IMR-90 (cell line): Measurements from ENCODE around the gene DNAH3. TPM values are rescaled to one million over a fixed set of nuclear protein-coding genes. Genes with fewer than 3 reads are reported as not detected.

Experiments
- ATAC-seq: fragments of 200-7000 bp; cut with Tn5 transposase; 2 replicates; pipeline ENCODE4 v1.9.1; 2020; ENCODE audit warnings: low read depth, mild to moderate bottlenecking, moderate library complexity
- BruUV-seq: library from RNA; stranded (reverse); fragments of 400-500 nt; replicated peaks from 2 replicates; lab custom pipeline; 2021; lab: Mats Ljungman, UMichigan
- CTCF ChIA-PET: fragments of 300-600 bp; formaldehyde crosslinking; extraction: SDS; loops from one replicate; lab custom pipeline; 2021; ENCODE audit warnings: antibody characterized with exemption; lab: Yijun Ruan, JAX
- POLR2A ChIA-PET: fragments of 300-600 bp; sonication (Branson Sonifier 250); formaldehyde crosslinking; loops from one replicate; lab custom pipeline; 2022; ENCODE audit warnings: antibody characterized with exemption; ENCODE audit not compliant: unreplicated experiment; lab: Charles Lee
- DNase-seq: peaks from one replicate; pipeline ENCODE4 v3.0.0; 2013
- H2AFZ ChIP-seq: replicated peaks from 2 replicates; pipeline ENCODE3; 2013; ENCODE audit warnings: low read length, mild to moderate bottlenecking; ENCODE audit not compliant: poor library complexity
- H2AK5ac ChIP-seq: 2 replicates; pipeline ENCODE4 v1.6.1; 2013; ENCODE audit warnings: low read depth, low read length, inconsistent platforms
- H2AK9ac ChIP-seq: replicated peaks from 2 replicates; pipeline ENCODE3; 2013; ENCODE audit warnings: mild to moderate bottlenecking, low read depth, low read length, moderate library complexity; ENCODE audit not compliant: poor library complexity
- H2BK120ac ChIP-seq: 2 replicates; pipeline ENCODE4 v1.6.1; 2013; ENCODE audit warnings: low read depth, low read length, inconsistent platforms
- H2BK15ac ChIP-seq: 3 replicates; pipeline ENCODE4 v1.6.1; 2013; ENCODE audit warnings: low read depth, low read length, inconsistent platforms
- H2BK20ac ChIP-seq: 2 replicates; pipeline ENCODE4 v1.6.1; 2013; ENCODE audit warnings: low read depth, mild to moderate bottlenecking, inconsistent platforms, low read length, moderate library complexity
- H2BK5ac ChIP-seq: 2 replicates; pipeline ENCODE4 v1.6.1; 2013; ENCODE audit warnings: mild to moderate bottlenecking, low read depth, low read length, inconsistent platforms; ENCODE audit not compliant: poor library complexity, severe bottlenecking
- H3K14ac ChIP-seq: replicated peaks from 2 replicates; pipeline ENCODE4 v1.6.1; 2013; ENCODE audit warnings: low read depth, low read length, inconsistent platforms
- H3K18ac ChIP-seq: 2 replicates; pipeline ENCODE4 v1.6.1; 2013; ENCODE audit warnings: low read depth, low read length, control low read depth
- H3K23ac ChIP-seq: 2 replicates; pipeline ENCODE4 v1.6.1; 2013; ENCODE audit warnings: low read depth, low read length, inconsistent platforms
- H3K27ac ChIP-seq: 2 replicates; pipeline ENCODE4 v1.5.1; 2013; ENCODE audit warnings: mild to moderate bottlenecking, control low read depth, low read length; ENCODE audit not compliant: insufficient read depth
- H3K27me3 ChIP-seq: 2 replicates; pipeline ENCODE4 v1.6.1; 2013; ENCODE audit warnings: low read length; ENCODE audit not compliant: control insufficient read depth, insufficient read depth
- H3K36me3 ChIP-seq: 2 replicates; pipeline ENCODE4 v1.6.1; 2013; ENCODE audit warnings: low read length, mixed read lengths; ENCODE audit not compliant: control insufficient read depth, insufficient read depth
- H3K4ac ChIP-seq: 2 replicates; pipeline ENCODE4 v1.6.1; 2013; ENCODE audit warnings: low read depth, low read length, inconsistent platforms
- H3K4me1 ChIP-seq: 2 replicates; pipeline ENCODE4 v1.6.1; 2013; ENCODE audit warnings: low read length, mixed read lengths; ENCODE audit not compliant: control insufficient read depth, insufficient read depth
- H3K4me2 ChIP-seq: 2 replicates; pipeline ENCODE4 v1.6.1; 2013; ENCODE audit warnings: low read depth, mild to moderate bottlenecking, control low read depth, low read length, moderate library complexity
- H3K4me3 ChIP-seq: 2 replicates; pipeline ENCODE4 v1.5.1; 2013; ENCODE audit warnings: low read depth, mild to moderate bottlenecking, control low read depth, low read length, moderate library complexity; ENCODE audit not compliant: insufficient read depth
- H3K56ac ChIP-seq: 2 replicates; pipeline ENCODE4 v1.6.1; 2013; ENCODE audit warnings: low read length, inconsistent platforms; ENCODE audit not compliant: insufficient read depth; ENCODE audit errors: extremely low read depth
- H3K79me1 ChIP-seq, 2 experiments: 2 replicates each; pipeline ENCODE4 v1.6.1; 2013; ENCODE audit warnings: low read length in 2 of 2, inconsistent platforms in 1 of 2, low read depth in 1 of 2
- H3K9ac ChIP-seq: 2 replicates; pipeline ENCODE4 v1.6.1; 2013; ENCODE audit warnings: low read depth, low read length, control low read depth
- H3K9me1 ChIP-seq: 2 replicates; pipeline ENCODE4 v1.6.1; 2013; ENCODE audit warnings: low read length, inconsistent platforms; ENCODE audit not compliant: insufficient read depth
- H3K9me3 ChIP-seq: 2 replicates; pipeline ENCODE4 v1.6.1; 2013; ENCODE audit warnings: low read length; ENCODE audit not compliant: control insufficient read depth, insufficient read depth
- H4K20me1 ChIP-seq: 2 replicates; pipeline ENCODE4 v1.6.1; 2013; ENCODE audit warnings: low read length, inconsistent platforms; ENCODE audit not compliant: insufficient read depth
- H4K5ac ChIP-seq: 2 replicates; pipeline ENCODE4 v1.6.1; 2013; ENCODE audit warnings: mild to moderate bottlenecking, low read depth, low read length, control low read depth
- H4K8ac ChIP-seq, 2 experiments: 2 replicates each; pipeline ENCODE4 v1.6.1; 2013; ENCODE audit warnings: low read depth in 2 of 2, low read length in 2 of 2, control low read depth in 1 of 2, inconsistent platforms in 1 of 2
- H4K91ac ChIP-seq: 2 replicates; pipeline ENCODE4 v1.6.1; 2013; ENCODE audit warnings: low read depth, low read length, inconsistent platforms; ENCODE audit not compliant: insufficient read depth
- BHLHE40 ChIP-seq: fragments of 150-350 bp; IDR thresholded peaks from 2 replicates; pipeline ENCODE4 v1.6.1; 2016; ENCODE audit warnings: mild to moderate bottlenecking, low read depth, low read length
- CEBPB ChIP-seq: IDR thresholded peaks from 2 replicates; pipeline ENCODE4 v1.6.1; 2012; ENCODE audit warnings: low read depth, low read length, improper control_type of control experiment
- CHD1 ChIP-seq: IDR thresholded peaks from 2 replicates; pipeline ENCODE4 v1.6.1; 2012; ENCODE audit warnings: low read depth, low read length, improper control_type of control experiment
- CTCF ChIP-seq: conservative IDR thresholded peaks from 2 replicates; pipeline ENCODE4 v1.5.1; 2012; ENCODE audit warnings: mild to moderate bottlenecking, low read depth, low read length, improper control_type of control experiment
- ELK1 ChIP-seq: fragments of 150-350 bp; IDR thresholded peaks from 2 replicates; pipeline ENCODE4 v1.6.1; 2016; ENCODE audit warnings: low read depth, mild to moderate bottlenecking, low read length, moderate library complexity, borderline replicate concordance
- FOS ChIP-seq: fragments of 150-350 bp; IDR thresholded peaks from 2 replicates; pipeline ENCODE4 v1.6.1; 2016; ENCODE audit warnings: low read depth, low read length
- MAFK ChIP-seq: IDR thresholded peaks from 2 replicates; pipeline ENCODE4 v1.6.1; 2012; ENCODE audit warnings: low read depth, low read length, improper control_type of control experiment
- MXI1 ChIP-seq: IDR thresholded peaks from 2 replicates; pipeline ENCODE4 v1.6.1; 2012; ENCODE audit warnings: low read depth, mild to moderate bottlenecking, low read length, moderate library complexity, borderline replicate concordance
- NFE2L2 ChIP-seq: fragments of 150-350 bp; IDR thresholded peaks from 2 replicates; pipeline ENCODE4 v1.6.1; 2016; ENCODE audit warnings: low read depth, mild to moderate bottlenecking, low read length
- POLR2A ChIP-seq: IDR thresholded peaks from 2 replicates; pipeline ENCODE4 v1.6.1; 2012; ENCODE audit warnings: mild to moderate bottlenecking, low read depth, low read length
- RAD21 ChIP-seq: IDR thresholded peaks from 2 replicates; pipeline ENCODE4 v1.6.1; 2012; ENCODE audit warnings: low read length, improper control_type of control experiment
- RCOR1 ChIP-seq: IDR thresholded peaks from 2 replicates; pipeline ENCODE4 v1.6.1; 2012; ENCODE audit warnings: mild to moderate bottlenecking, low read length, improper control_type of control experiment; ENCODE audit not compliant: insufficient replicate concordance
- RFX5 ChIP-seq: IDR thresholded peaks from 2 replicates; pipeline ENCODE4 v1.8.0; 2012; ENCODE audit warnings: low read depth, mild to moderate bottlenecking, low read length, moderate library complexity
- SMC3 ChIP-seq: fragments of 150-350 bp; IDR thresholded peaks from 2 replicates; pipeline ENCODE4 v1.6.1; 2016; ENCODE audit warnings: low read depth, mild to moderate bottlenecking, antibody characterized with exemption, low read length, moderate library complexity
- USF2 ChIP-seq: fragments of 150-350 bp; IDR thresholded peaks from 2 replicates; pipeline ENCODE4 v1.6.1; 2017; ENCODE audit warnings: mild to moderate bottlenecking, antibody characterized with exemption, low read length, low read depth
- WGBS, 2 experiments: methylation state at CpG; one replicate each; pipeline versions ENCODE4 v1.1.5 to v1.1.7; 2013; ENCODE audit warnings: missing lambda C conversion rate in 2 of 2; ENCODE audit not compliant: insufficient read length in 1 of 2; ENCODE audit errors: extremely low coverage in 2 of 2; 5-methylcytosine and 5-hydroxymethylcytosine counted together
- dilution Hi-C: fragments of 300-500 bp; cut with HindIII; formaldehyde crosslinking; loops from one replicate; pipeline ENCODE4 v1.14.3; 2018; ENCODE audit warnings: low sequenced_read_pairs; ENCODE audit not compliant: unreplicated experiment
- in situ Hi-C: fragments of 300-500 bp; cut with MboI; formaldehyde crosslinking; loops from 3 replicates; pipeline ENCODE4 v1.14.3; 2019; ENCODE audit warnings: low sequenced_read_pairs, inconsistent platforms, mixed read lengths
- intact Hi-C: fragments of 100-400 bp; cut with micrococcal nuclease; formaldehyde crosslinking; loops from 2 replicates; pipeline ENCODE4 v1.10.0; 2022
- polyA plus RNA-seq, 3 experiments: library from polyadenylated mRNA; depleted of rRNA; stranded (reverse); fragments of >200 nt; gene quantifications; 2 replicates each; pipeline ENCODE4 v1.2.3, GENCODE V29; 2012; ENCODE audit warnings: low replicate concordance in 1 of 3
- total RNA-seq: library from RNA; depleted of rRNA; stranded (reverse); fragments of >200 nt; gene quantifications from 2 replicates; pipeline ENCODE4 v1.2.3, GENCODE V29; 2012

Gene DNAH3
- total and polyA plus RNA-seq, 2 of the 4 experiments (the other 2 are of a cell fraction) = not detected

- H3K4me1 ChIP-seq = no peaks in the 10 kb centered on the region
- no peak overlapping the region for H3K18ac ChIP-seq
- H4K20me1 ChIP-seq = no peaks in the 10 kb centered on the region
- H2AFZ ChIP-seq = no peak overlapping the region
- H3K27ac ChIP-seq = no peak overlapping the region
- H3K27me3 ChIP-seq = peaks cover 3% of the 10 kb centered on the region
- H4K8ac ChIP-seq = no peak overlapping the region
- CTCF ChIA-PET = no interaction called here
- WGBS, 2 experiments = no CpG with 5 or more reads among the region's 4 CpGs
- H4K5ac ChIP-seq = no peak overlapping the region
- in situ Hi-C loops = no loop called here
- H3K9me3 ChIP-seq = no peaks in the 10 kb centered on the region
- no peak for DNase-seq
- H2BK120ac ChIP-seq = no peak overlapping the region
- H2BK5ac ChIP-seq = no peak overlapping the region
- no peaks in the 10 kb centered on the region for H3K36me3 ChIP-seq
- no peak overlapping the region for H3K9ac ChIP-seq
- dilution Hi-C loops = no loop called here
- H3K9me1 ChIP-seq = no peaks in the 10 kb centered on the region
- POLR2A ChIA-PET = no interaction called here
- H3K23ac ChIP-seq = no peak overlapping the region
- TF ChIP-seq NFE2L2 (no peak), ELK1 (no peak), RCOR1 (no peak), POLR2A (no peak), MXI1 (no peak), MAFK (no peak), CEBPB (no peak), SMC3 (no peak), USF2 (no peak), CTCF (no peak), FOS (no peak), RAD21 (no peak), BHLHE40 (no peak), RFX5 (no peak), CHD1 (no peak)
- no peak overlapping the region for H3K4ac ChIP-seq
- no peak overlapping the region for H3K56ac ChIP-seq
- BruUV-seq = no TSS peak
- intact Hi-C loops = no loop called here
- H4K91ac ChIP-seq = no peak overlapping the region
- no peak overlapping the region for H2AK9ac ChIP-seq
- H2BK20ac ChIP-seq = no peak overlapping the region
- no peak overlapping the region for H3K4me2 ChIP-seq
- no peak overlapping the region for H2AK5ac ChIP-seq
- H3K79me1 ChIP-seq = no peaks in the 10 kb centered on the region
- ATAC-seq = no peak
- no peak overlapping the region for H3K14ac ChIP-seq
- H2BK15ac ChIP-seq = no peak overlapping the region
- H3K4me3 ChIP-seq = no peak overlapping the region
Measured at GRCh38 chr16:21070564-21070963, 80.1 kb downstream of the DNAH3 start.
